HCT116 (cell line): ENCODE data around the gene TAS2R60.

ENCODE experiments used
- CBX3 ChIP-seq: IDR thresholded peaks from 2 replicates; pipeline ENCODE4 v1.6.1; 2012; ENCODE audit warnings: low read depth
- CEBPB ChIP-seq: IDR thresholded peaks from 2 replicates; pipeline ENCODE4 v1.6.1; 2012; ENCODE audit warnings: low read depth
- EGR1 ChIP-seq: IDR thresholded peaks from 2 replicates; pipeline ENCODE4 v1.6.1; 2012; ENCODE audit warnings: low read depth
- EZH2 ChIP-seq: fragments of 200-600 bp; sonication (generic); IDR thresholded peaks from 2 replicates; pipeline ENCODE4 v1.6.1; 2017; ENCODE audit warnings: antibody characterized with exemption, mixed run types
- EZH2phosphoT487 ChIP-seq: fragments of 200-600 bp; IDR thresholded peaks from 2 replicates; pipeline ENCODE4 v1.6.1; 2018; ENCODE audit warnings: antibody characterized with exemption, borderline replicate concordance
- FOSL1 ChIP-seq: IDR thresholded peaks from 2 replicates; pipeline ENCODE4 v1.6.1; 2012; ENCODE audit warnings: low read depth
- JUND ChIP-seq: IDR thresholded peaks from 2 replicates; pipeline ENCODE4 v1.6.1; 2012
- POLR2A ChIP-seq: IDR thresholded peaks from 2 replicates; pipeline ENCODE4 v1.7.0; 2011; ENCODE audit warnings: borderline replicate concordance; ENCODE audit not compliant: insufficient read depth, insufficient read length; ENCODE audit errors: extremely low read depth
- SIN3A ChIP-seq: IDR thresholded peaks from 2 replicates; pipeline ENCODE4 v1.6.1; 2012; ENCODE audit warnings: low read depth
- SRF ChIP-seq: IDR thresholded peaks from 2 replicates; pipeline ENCODE4 v1.6.1; 2012; ENCODE audit warnings: low read depth
- ZNF274 ChIP-seq: fragments of 200-500 bp; sonication (Bioruptor generic); IDR thresholded peaks from 2 replicates; pipeline ENCODE4 v1.6.1; 2014; ENCODE audit warnings: mild to moderate bottlenecking, low read depth, low read length, inconsistent platforms
- TF ChIP-seq, protein P1 (sequence below), 3 experiments: fragments of 200-600 bp in 1 of 3; sonication (generic) in 1 of 3; IDR thresholded peaks in 2 of 3; conservative IDR thresholded peaks in 1 of 3; 2 replicates each; pipeline ENCODE4 v1.5.1; 2012 to 2017; ENCODE audit warnings: low read depth in 2 of 3, low read length in 2 of 3, antibody characterized with exemption in 1 of 3, borderline replicate concordance in 1 of 3, control low read depth in 1 of 3, mild to moderate bottlenecking in 1 of 3, mixed read lengths in 1 of 3, mixed run types in 1 of 3, moderate library complexity in 1 of 3; ENCODE audit not compliant: insufficient read depth in 1 of 3
- TF ChIP-seq, protein P2 (sequence below): IDR thresholded peaks from 2 replicates; pipeline ENCODE4 v1.6.1; 2012; ENCODE audit warnings: low read depth
- TF ChIP-seq, protein P3 (sequence below): IDR thresholded peaks from 2 replicates; pipeline ENCODE4 v1.6.1; 2012

DNA sequence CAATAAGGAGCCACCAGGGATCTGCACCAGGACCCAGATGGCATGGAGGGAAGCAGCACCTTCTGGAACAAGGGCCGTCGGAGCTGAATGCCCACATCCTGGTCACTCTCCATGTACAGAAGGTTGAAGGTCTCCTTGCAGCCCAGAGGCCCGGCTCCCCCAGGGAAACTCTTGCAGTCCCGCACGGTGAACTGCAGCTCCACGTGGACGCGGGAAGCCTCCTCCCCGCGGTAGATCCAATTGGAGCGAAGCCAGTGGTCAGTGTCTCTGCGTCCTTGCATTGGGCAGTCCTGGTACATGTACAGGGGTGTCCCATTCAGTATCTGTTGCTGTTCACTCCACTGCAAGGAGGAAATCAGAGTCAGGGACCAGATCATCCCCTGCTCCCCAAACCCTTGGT lies 42.0 kb upstream of the TAS2R60 start:
- TF ChIP-seq CBX3, result no peak
- TF ChIP-seq, protein P1, sequence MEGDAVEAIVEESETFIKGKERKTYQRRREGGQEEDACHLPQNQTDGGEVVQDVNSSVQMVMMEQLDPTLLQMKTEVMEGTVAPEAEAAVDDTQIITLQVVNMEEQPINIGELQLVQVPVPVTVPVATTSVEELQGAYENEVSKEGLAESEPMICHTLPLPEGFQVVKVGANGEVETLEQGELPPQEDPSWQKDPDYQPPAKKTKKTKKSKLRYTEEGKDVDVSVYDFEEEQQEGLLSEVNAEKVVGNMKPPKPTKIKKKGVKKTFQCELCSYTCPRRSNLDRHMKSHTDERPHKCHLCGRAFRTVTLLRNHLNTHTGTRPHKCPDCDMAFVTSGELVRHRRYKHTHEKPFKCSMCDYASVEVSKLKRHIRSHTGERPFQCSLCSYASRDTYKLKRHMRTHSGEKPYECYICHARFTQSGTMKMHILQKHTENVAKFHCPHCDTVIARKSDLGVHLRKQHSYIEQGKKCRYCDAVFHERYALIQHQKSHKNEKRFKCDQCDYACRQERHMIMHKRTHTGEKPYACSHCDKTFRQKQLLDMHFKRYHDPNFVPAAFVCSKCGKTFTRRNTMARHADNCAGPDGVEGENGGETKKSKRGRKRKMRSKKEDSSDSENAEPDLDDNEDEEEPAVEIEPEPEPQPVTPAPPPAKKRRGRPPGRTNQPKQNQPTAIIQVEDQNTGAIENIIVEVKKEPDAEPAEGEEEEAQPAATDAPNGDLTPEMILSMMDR (IDR thresholded peaks at IDR 0.05 in 2 of 3, conservative IDR thresholded peaks at IDR 0.05 in 1 of 3; ENCODE audit: borderline replicate concordance in 1 of 3, insufficient read depth in 1 of 3, low read depth in 2 of 3, low read length in 2 of 3), result no peak
- TF ChIP-seq FOSL1, result no peak
- TF ChIP-seq EZH2, result no peak
- TF ChIP-seq, protein P2, sequence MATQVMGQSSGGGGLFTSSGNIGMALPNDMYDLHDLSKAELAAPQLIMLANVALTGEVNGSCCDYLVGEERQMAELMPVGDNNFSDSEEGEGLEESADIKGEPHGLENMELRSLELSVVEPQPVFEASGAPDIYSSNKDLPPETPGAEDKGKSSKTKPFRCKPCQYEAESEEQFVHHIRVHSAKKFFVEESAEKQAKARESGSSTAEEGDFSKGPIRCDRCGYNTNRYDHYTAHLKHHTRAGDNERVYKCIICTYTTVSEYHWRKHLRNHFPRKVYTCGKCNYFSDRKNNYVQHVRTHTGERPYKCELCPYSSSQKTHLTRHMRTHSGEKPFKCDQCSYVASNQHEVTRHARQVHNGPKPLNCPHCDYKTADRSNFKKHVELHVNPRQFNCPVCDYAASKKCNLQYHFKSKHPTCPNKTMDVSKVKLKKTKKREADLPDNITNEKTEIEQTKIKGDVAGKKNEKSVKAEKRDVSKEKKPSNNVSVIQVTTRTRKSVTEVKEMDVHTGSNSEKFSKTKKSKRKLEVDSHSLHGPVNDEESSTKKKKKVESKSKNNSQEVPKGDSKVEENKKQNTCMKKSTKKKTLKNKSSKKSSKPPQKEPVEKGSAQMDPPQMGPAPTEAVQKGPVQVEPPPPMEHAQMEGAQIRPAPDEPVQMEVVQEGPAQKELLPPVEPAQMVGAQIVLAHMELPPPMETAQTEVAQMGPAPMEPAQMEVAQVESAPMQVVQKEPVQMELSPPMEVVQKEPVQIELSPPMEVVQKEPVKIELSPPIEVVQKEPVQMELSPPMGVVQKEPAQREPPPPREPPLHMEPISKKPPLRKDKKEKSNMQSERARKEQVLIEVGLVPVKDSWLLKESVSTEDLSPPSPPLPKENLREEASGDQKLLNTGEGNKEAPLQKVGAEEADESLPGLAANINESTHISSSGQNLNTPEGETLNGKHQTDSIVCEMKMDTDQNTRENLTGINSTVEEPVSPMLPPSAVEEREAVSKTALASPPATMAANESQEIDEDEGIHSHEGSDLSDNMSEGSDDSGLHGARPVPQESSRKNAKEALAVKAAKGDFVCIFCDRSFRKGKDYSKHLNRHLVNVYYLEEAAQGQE, result no peak
- no peak for TF ChIP-seq EZH2phosphoT487
- TF ChIP-seq ZNF274, result no peak
- no peak for TF ChIP-seq EGR1
- TF ChIP-seq SIN3A, result no peak
- TF ChIP-seq JUND, result no peak
- no peak for TF ChIP-seq SRF
- TF ChIP-seq, protein P3, sequence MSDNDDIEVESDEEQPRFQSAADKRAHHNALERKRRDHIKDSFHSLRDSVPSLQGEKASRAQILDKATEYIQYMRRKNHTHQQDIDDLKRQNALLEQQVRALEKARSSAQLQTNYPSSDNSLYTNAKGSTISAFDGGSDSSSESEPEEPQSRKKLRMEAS, result no peak
- TF ChIP-seq POLR2A, result no peak
- TF ChIP-seq CEBPB, result no peak
